IMR-90 (cell line): Measurements from ENCODE around the gene NR1H4. TPM values are rescaled to one million over a fixed set of nuclear protein-coding genes. Genes with fewer than 3 reads are reported as not detected.

ENCODE experiments used
- ATAC-seq: fragments of 200-7000 bp; cut with Tn5 transposase; 2 replicates; pipeline ENCODE4 v1.9.1; 2020; ENCODE audit warnings: low read depth, mild to moderate bottlenecking, moderate library complexity
- BruUV-seq: library from RNA; stranded (reverse); fragments of 400-500 nt; replicated peaks from 2 replicates; lab custom pipeline; 2021; lab: Mats Ljungman, UMichigan
- CTCF ChIA-PET: fragments of 300-600 bp; formaldehyde crosslinking; extraction: SDS; loops from one replicate; lab custom pipeline; 2021; ENCODE audit warnings: antibody characterized with exemption; lab: Yijun Ruan, JAX
- POLR2A ChIA-PET: fragments of 300-600 bp; sonication (Branson Sonifier 250); formaldehyde crosslinking; loops from one replicate; lab custom pipeline; 2022; ENCODE audit warnings: antibody characterized with exemption; ENCODE audit not compliant: unreplicated experiment; lab: Charles Lee
- DNase-seq: peaks from one replicate; pipeline ENCODE4 v3.0.0; 2013
- H2AFZ ChIP-seq: replicated peaks from 2 replicates; pipeline ENCODE3; 2013; ENCODE audit warnings: low read length, mild to moderate bottlenecking; ENCODE audit not compliant: poor library complexity
- H2AK5ac ChIP-seq: 2 replicates; pipeline ENCODE4 v1.6.1; 2013; ENCODE audit warnings: low read depth, low read length, inconsistent platforms
- H2AK9ac ChIP-seq: replicated peaks from 2 replicates; pipeline ENCODE3; 2013; ENCODE audit warnings: mild to moderate bottlenecking, low read depth, low read length, moderate library complexity; ENCODE audit not compliant: poor library complexity
- H2BK120ac ChIP-seq: 2 replicates; pipeline ENCODE4 v1.6.1; 2013; ENCODE audit warnings: low read depth, low read length, inconsistent platforms
- H2BK15ac ChIP-seq: 3 replicates; pipeline ENCODE4 v1.6.1; 2013; ENCODE audit warnings: low read depth, low read length, inconsistent platforms
- H2BK20ac ChIP-seq: 2 replicates; pipeline ENCODE4 v1.6.1; 2013; ENCODE audit warnings: low read depth, mild to moderate bottlenecking, inconsistent platforms, low read length, moderate library complexity
- H2BK5ac ChIP-seq: 2 replicates; pipeline ENCODE4 v1.6.1; 2013; ENCODE audit warnings: mild to moderate bottlenecking, low read depth, low read length, inconsistent platforms; ENCODE audit not compliant: poor library complexity, severe bottlenecking
- H3K14ac ChIP-seq: replicated peaks from 2 replicates; pipeline ENCODE4 v1.6.1; 2013; ENCODE audit warnings: low read depth, low read length, inconsistent platforms
- H3K18ac ChIP-seq: 2 replicates; pipeline ENCODE4 v1.6.1; 2013; ENCODE audit warnings: low read depth, low read length, control low read depth
- H3K23ac ChIP-seq: 2 replicates; pipeline ENCODE4 v1.6.1; 2013; ENCODE audit warnings: low read depth, low read length, inconsistent platforms
- H3K27ac ChIP-seq: 2 replicates; pipeline ENCODE4 v1.5.1; 2013; ENCODE audit warnings: mild to moderate bottlenecking, control low read depth, low read length; ENCODE audit not compliant: insufficient read depth
- H3K27me3 ChIP-seq: 2 replicates; pipeline ENCODE4 v1.6.1; 2013; ENCODE audit warnings: low read length; ENCODE audit not compliant: control insufficient read depth, insufficient read depth
- H3K36me3 ChIP-seq: 2 replicates; pipeline ENCODE4 v1.6.1; 2013; ENCODE audit warnings: low read length, mixed read lengths; ENCODE audit not compliant: control insufficient read depth, insufficient read depth
- H3K4ac ChIP-seq: 2 replicates; pipeline ENCODE4 v1.6.1; 2013; ENCODE audit warnings: low read depth, low read length, inconsistent platforms
- H3K4me1 ChIP-seq: 2 replicates; pipeline ENCODE4 v1.6.1; 2013; ENCODE audit warnings: low read length, mixed read lengths; ENCODE audit not compliant: control insufficient read depth, insufficient read depth
- H3K4me2 ChIP-seq: 2 replicates; pipeline ENCODE4 v1.6.1; 2013; ENCODE audit warnings: low read depth, mild to moderate bottlenecking, control low read depth, low read length, moderate library complexity
- H3K4me3 ChIP-seq: 2 replicates; pipeline ENCODE4 v1.5.1; 2013; ENCODE audit warnings: low read depth, mild to moderate bottlenecking, control low read depth, low read length, moderate library complexity; ENCODE audit not compliant: insufficient read depth
- H3K56ac ChIP-seq: 2 replicates; pipeline ENCODE4 v1.6.1; 2013; ENCODE audit warnings: low read length, inconsistent platforms; ENCODE audit not compliant: insufficient read depth; ENCODE audit errors: extremely low read depth
- H3K79me1 ChIP-seq, 2 experiments: 2 replicates each; pipeline ENCODE4 v1.6.1; 2013; ENCODE audit warnings: low read length in 2 of 2, inconsistent platforms in 1 of 2, low read depth in 1 of 2
- H3K9ac ChIP-seq: 2 replicates; pipeline ENCODE4 v1.6.1; 2013; ENCODE audit warnings: low read depth, low read length, control low read depth
- H3K9me1 ChIP-seq: 2 replicates; pipeline ENCODE4 v1.6.1; 2013; ENCODE audit warnings: low read length, inconsistent platforms; ENCODE audit not compliant: insufficient read depth
- H3K9me3 ChIP-seq: 2 replicates; pipeline ENCODE4 v1.6.1; 2013; ENCODE audit warnings: low read length; ENCODE audit not compliant: control insufficient read depth, insufficient read depth
- H4K20me1 ChIP-seq: 2 replicates; pipeline ENCODE4 v1.6.1; 2013; ENCODE audit warnings: low read length, inconsistent platforms; ENCODE audit not compliant: insufficient read depth
- H4K5ac ChIP-seq: 2 replicates; pipeline ENCODE4 v1.6.1; 2013; ENCODE audit warnings: mild to moderate bottlenecking, low read depth, low read length, control low read depth
- H4K8ac ChIP-seq, 2 experiments: 2 replicates each; pipeline ENCODE4 v1.6.1; 2013; ENCODE audit warnings: low read depth in 2 of 2, low read length in 2 of 2, control low read depth in 1 of 2, inconsistent platforms in 1 of 2
- H4K91ac ChIP-seq: 2 replicates; pipeline ENCODE4 v1.6.1; 2013; ENCODE audit warnings: low read depth, low read length, inconsistent platforms; ENCODE audit not compliant: insufficient read depth
- BHLHE40 ChIP-seq: fragments of 150-350 bp; IDR thresholded peaks from 2 replicates; pipeline ENCODE4 v1.6.1; 2016; ENCODE audit warnings: mild to moderate bottlenecking, low read depth, low read length
- CEBPB ChIP-seq: IDR thresholded peaks from 2 replicates; pipeline ENCODE4 v1.6.1; 2012; ENCODE audit warnings: low read depth, low read length, improper control_type of control experiment
- CHD1 ChIP-seq: IDR thresholded peaks from 2 replicates; pipeline ENCODE4 v1.6.1; 2012; ENCODE audit warnings: low read depth, low read length, improper control_type of control experiment
- FOS ChIP-seq: fragments of 150-350 bp; IDR thresholded peaks from 2 replicates; pipeline ENCODE4 v1.6.1; 2016; ENCODE audit warnings: low read depth, low read length
- MAFK ChIP-seq: IDR thresholded peaks from 2 replicates; pipeline ENCODE4 v1.6.1; 2012; ENCODE audit warnings: low read depth, low read length, improper control_type of control experiment
- MAZ ChIP-seq: IDR thresholded peaks from 2 replicates; pipeline ENCODE4 v1.6.1; 2012; ENCODE audit warnings: low read depth, mild to moderate bottlenecking, low read length, improper control_type of control experiment, moderate library complexity, borderline replicate concordance
- MXI1 ChIP-seq: IDR thresholded peaks from 2 replicates; pipeline ENCODE4 v1.6.1; 2012; ENCODE audit warnings: low read depth, mild to moderate bottlenecking, low read length, moderate library complexity, borderline replicate concordance
- NFE2L2 ChIP-seq: fragments of 150-350 bp; IDR thresholded peaks from 2 replicates; pipeline ENCODE4 v1.6.1; 2016; ENCODE audit warnings: low read depth, mild to moderate bottlenecking, low read length
- POLR2A ChIP-seq: IDR thresholded peaks from 2 replicates; pipeline ENCODE4 v1.6.1; 2012; ENCODE audit warnings: mild to moderate bottlenecking, low read depth, low read length
- RAD21 ChIP-seq: IDR thresholded peaks from 2 replicates; pipeline ENCODE4 v1.6.1; 2012; ENCODE audit warnings: low read length, improper control_type of control experiment
- RCOR1 ChIP-seq: IDR thresholded peaks from 2 replicates; pipeline ENCODE4 v1.6.1; 2012; ENCODE audit warnings: mild to moderate bottlenecking, low read length, improper control_type of control experiment; ENCODE audit not compliant: insufficient replicate concordance
- RFX5 ChIP-seq: IDR thresholded peaks from 2 replicates; pipeline ENCODE4 v1.8.0; 2012; ENCODE audit warnings: low read depth, mild to moderate bottlenecking, low read length, moderate library complexity
- SMC3 ChIP-seq: fragments of 150-350 bp; IDR thresholded peaks from 2 replicates; pipeline ENCODE4 v1.6.1; 2016; ENCODE audit warnings: low read depth, mild to moderate bottlenecking, antibody characterized with exemption, low read length, moderate library complexity
- USF2 ChIP-seq: fragments of 150-350 bp; IDR thresholded peaks from 2 replicates; pipeline ENCODE4 v1.6.1; 2017; ENCODE audit warnings: mild to moderate bottlenecking, antibody characterized with exemption, low read length, low read depth
- WGBS, 2 experiments: methylation state at CpG; one replicate each; pipeline versions ENCODE4 v1.1.5 to v1.1.7; 2013; ENCODE audit warnings: missing lambda C conversion rate in 2 of 2; ENCODE audit not compliant: insufficient read length in 1 of 2; ENCODE audit errors: extremely low coverage in 2 of 2; 5-methylcytosine and 5-hydroxymethylcytosine counted together
- dilution Hi-C: fragments of 300-500 bp; cut with HindIII; formaldehyde crosslinking; loops from one replicate; pipeline ENCODE4 v1.14.3; 2018; ENCODE audit warnings: low sequenced_read_pairs; ENCODE audit not compliant: unreplicated experiment
- in situ Hi-C: fragments of 300-500 bp; cut with MboI; formaldehyde crosslinking; loops from 3 replicates; pipeline ENCODE4 v1.14.3; 2019; ENCODE audit warnings: low sequenced_read_pairs, inconsistent platforms, mixed read lengths
- intact Hi-C: fragments of 100-400 bp; cut with micrococcal nuclease; formaldehyde crosslinking; loops from 2 replicates; pipeline ENCODE4 v1.10.0; 2022
- polyA plus RNA-seq, 3 experiments: library from polyadenylated mRNA; depleted of rRNA; stranded (reverse); fragments of >200 nt; gene quantifications; 2 replicates each; pipeline ENCODE4 v1.2.3, GENCODE V29; 2012; ENCODE audit warnings: low replicate concordance in 1 of 3
- total RNA-seq: library from RNA; depleted of rRNA; stranded (reverse); fragments of >200 nt; gene quantifications from 2 replicates; pipeline ENCODE4 v1.2.3, GENCODE V29; 2012
- TF ChIP-seq, protein P1 (sequence below): conservative IDR thresholded peaks from 2 replicates; pipeline ENCODE4 v1.5.1; 2012; ENCODE audit warnings: mild to moderate bottlenecking, low read depth, low read length, improper control_type of control experiment
- TF ChIP-seq, protein P2 (sequence below): fragments of 150-350 bp; IDR thresholded peaks from 2 replicates; pipeline ENCODE4 v1.6.1; 2016; ENCODE audit warnings: low read depth, mild to moderate bottlenecking, low read length, moderate library complexity, borderline replicate concordance

The NR1H4 gene
- total and polyA plus RNA-seq, 2 of the 4 experiments (the other 2 are of a cell fraction), result not detected

DNA sequence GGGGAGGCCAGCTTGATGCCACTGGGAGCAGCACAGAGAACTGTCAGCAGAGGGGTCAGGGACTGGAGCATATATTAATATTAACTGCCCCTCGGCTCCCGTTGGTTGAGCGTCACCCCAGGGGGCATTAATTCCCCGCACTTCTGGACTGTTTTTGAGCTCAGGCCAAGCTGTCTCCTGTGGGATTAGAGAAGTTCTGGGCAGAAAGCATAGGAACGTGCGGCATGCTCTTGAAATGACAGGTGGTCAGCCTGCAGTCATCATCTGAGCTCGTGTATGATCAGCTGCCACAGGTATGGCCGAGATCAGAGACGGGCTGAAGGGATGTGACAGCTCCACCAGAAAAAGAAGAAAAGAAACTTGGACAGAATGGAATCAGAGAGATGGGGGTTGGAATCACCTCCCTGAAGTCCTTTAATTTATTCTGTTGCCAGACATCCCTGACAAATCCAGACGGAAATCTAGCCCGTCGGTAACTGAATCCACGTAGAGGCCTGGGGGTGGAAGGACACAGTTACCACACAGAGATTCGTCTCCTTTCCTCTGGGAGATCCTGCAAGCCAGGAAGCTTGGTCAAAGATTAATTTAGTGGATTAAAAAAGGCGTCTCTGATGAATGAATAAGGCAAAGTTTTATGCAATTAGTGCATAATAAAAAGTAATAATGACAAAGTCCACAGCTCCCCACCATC is 23.6 kb downstream of the NR1H4 start:
- ATAC-seq (no peak), DNase-seq (no peak)
- Histone ChIP-seq H3K4me3 (no peak overlapping the region), H3K4ac (no peak overlapping the region), H3K4me2 (no peak overlapping the region), H3K79me1 (no peaks in the 10 kb centered on the region), H4K8ac (no peak overlapping the region), H3K9me3 (no peaks in the 10 kb centered on the region), H2AK5ac (no peak overlapping the region), H2BK5ac (no peak overlapping the region), H2BK120ac (no peak overlapping the region), H3K4me1 (no peaks in the 10 kb centered on the region), H4K20me1 (no peaks in the 10 kb centered on the region), H4K5ac (no peak overlapping the region), H3K9ac (no peak overlapping the region), H2AK9ac (no peak overlapping the region), H3K9me1 (no peaks in the 10 kb centered on the region), H2BK15ac (no peak overlapping the region), H3K14ac (no peak overlapping the region), H3K27me3 (no peaks in the 10 kb centered on the region), H3K36me3 (no peaks in the 10 kb centered on the region), H3K56ac (no peak overlapping the region), H3K23ac (no peak overlapping the region), H4K91ac (no peak overlapping the region), H3K18ac (no peak overlapping the region), H2AFZ (no peak overlapping the region), H3K27ac (no peak overlapping the region), H2BK20ac (no peak overlapping the region)
- dilution Hi-C loops (no loop called here), in situ Hi-C loops (no loop called here), intact Hi-C loops (no loop called here)
- POLR2A ChIA-PET, result no interaction called here
- CTCF ChIA-PET, result interaction anchor here (0.6 kb wide), 1 partner anchor 223 kb away, joined by 3 read pairs; no protein-coding TSS in a partner anchor
- no TSS peak for BruUV-seq
- no CpG with 5 or more reads among the region's 15 CpGs for WGBS, 2 experiments
- TF ChIP-seq RFX5 (no peak), SMC3 (no peak), BHLHE40 (no peak), RAD21 (no peak), CEBPB (no peak), MAZ (no peak), MAFK (no peak), NFE2L2 (no peak), RCOR1 (no peak), USF2 (no peak), MXI1 (no peak), FOS (no peak), CHD1 (no peak), POLR2A (no peak)
- TF ChIP-seq, protein P1, sequence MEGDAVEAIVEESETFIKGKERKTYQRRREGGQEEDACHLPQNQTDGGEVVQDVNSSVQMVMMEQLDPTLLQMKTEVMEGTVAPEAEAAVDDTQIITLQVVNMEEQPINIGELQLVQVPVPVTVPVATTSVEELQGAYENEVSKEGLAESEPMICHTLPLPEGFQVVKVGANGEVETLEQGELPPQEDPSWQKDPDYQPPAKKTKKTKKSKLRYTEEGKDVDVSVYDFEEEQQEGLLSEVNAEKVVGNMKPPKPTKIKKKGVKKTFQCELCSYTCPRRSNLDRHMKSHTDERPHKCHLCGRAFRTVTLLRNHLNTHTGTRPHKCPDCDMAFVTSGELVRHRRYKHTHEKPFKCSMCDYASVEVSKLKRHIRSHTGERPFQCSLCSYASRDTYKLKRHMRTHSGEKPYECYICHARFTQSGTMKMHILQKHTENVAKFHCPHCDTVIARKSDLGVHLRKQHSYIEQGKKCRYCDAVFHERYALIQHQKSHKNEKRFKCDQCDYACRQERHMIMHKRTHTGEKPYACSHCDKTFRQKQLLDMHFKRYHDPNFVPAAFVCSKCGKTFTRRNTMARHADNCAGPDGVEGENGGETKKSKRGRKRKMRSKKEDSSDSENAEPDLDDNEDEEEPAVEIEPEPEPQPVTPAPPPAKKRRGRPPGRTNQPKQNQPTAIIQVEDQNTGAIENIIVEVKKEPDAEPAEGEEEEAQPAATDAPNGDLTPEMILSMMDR, result no peak
- TF ChIP-seq, protein P2, sequence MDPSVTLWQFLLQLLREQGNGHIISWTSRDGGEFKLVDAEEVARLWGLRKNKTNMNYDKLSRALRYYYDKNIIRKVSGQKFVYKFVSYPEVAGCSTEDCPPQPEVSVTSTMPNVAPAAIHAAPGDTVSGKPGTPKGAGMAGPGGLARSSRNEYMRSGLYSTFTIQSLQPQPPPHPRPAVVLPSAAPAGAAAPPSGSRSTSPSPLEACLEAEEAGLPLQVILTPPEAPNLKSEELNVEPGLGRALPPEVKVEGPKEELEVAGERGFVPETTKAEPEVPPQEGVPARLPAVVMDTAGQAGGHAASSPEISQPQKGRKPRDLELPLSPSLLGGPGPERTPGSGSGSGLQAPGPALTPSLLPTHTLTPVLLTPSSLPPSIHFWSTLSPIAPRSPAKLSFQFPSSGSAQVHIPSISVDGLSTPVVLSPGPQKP, result no peak
